ENCODE results near the gene RPN1. TPM values are rescaled to one million over a fixed set of nuclear protein-coding genes. Genes with fewer than 3 reads are reported as not detected.
"Not testable (repeated sequence)": the region's sequence is repeated elsewhere in the genome, so short reads cannot be mapped to it uniquely, and the experiment has no call there.

RPN1 gene
- total RNA-seq, 1 donor from 2014 or later: 207 TPM

DNA sequence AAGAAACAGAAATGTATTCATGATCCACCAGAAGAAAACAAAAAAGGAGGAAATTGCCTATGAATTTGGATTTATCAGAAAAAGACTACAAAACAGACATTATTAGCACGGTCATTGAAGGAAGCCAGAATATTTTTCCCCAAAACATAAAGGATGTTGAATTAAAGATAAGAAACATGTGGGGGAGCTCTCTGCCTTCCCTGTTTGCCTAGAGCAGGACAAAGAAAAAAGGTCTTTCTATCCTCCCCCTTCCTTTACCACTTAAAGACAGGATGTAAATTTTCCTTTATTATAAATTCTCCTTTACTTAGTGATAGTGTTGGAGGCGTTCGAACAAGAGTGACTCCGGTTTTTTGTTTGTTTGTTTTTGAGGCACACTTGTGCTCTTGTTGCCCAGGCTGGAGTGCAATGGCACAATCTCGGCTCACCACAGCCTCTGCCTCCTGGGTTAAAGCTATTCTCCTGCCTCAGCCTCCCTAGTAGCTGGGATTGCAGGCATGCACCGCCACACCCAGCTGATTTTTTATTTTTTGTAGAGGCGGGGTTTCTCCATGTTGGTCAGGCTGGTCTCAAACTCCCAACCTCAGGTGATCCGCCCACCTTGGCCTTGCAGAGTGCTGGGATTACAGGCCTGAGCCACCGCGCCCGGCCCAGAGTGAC is 14.9 kb upstream of the RPN1 start:
- DNase-seq (ENCODE audit: extremely low spot score, unreplicated experiment): no peak
- Mint-ChIP-seq H3K9me3 (ENCODE audit: unreplicated experiment) (no peaks in the 10 kb centered on the region), H3K4me1 (ENCODE audit: unreplicated experiment) (no peaks in the 10 kb centered on the region), H3K36me3 (ENCODE audit: unreplicated experiment) (no peaks in the 10 kb centered on the region), H3K27me3 (ENCODE audit: unreplicated experiment) (peaks cover 18% of the 10 kb centered on the region), H3K4me3 (ENCODE audit: unreplicated experiment) (no peak overlapping the region), H3K27ac (ENCODE audit: unreplicated experiment) (no peak overlapping the region)
- TF ChIP-seq, protein P1, sequence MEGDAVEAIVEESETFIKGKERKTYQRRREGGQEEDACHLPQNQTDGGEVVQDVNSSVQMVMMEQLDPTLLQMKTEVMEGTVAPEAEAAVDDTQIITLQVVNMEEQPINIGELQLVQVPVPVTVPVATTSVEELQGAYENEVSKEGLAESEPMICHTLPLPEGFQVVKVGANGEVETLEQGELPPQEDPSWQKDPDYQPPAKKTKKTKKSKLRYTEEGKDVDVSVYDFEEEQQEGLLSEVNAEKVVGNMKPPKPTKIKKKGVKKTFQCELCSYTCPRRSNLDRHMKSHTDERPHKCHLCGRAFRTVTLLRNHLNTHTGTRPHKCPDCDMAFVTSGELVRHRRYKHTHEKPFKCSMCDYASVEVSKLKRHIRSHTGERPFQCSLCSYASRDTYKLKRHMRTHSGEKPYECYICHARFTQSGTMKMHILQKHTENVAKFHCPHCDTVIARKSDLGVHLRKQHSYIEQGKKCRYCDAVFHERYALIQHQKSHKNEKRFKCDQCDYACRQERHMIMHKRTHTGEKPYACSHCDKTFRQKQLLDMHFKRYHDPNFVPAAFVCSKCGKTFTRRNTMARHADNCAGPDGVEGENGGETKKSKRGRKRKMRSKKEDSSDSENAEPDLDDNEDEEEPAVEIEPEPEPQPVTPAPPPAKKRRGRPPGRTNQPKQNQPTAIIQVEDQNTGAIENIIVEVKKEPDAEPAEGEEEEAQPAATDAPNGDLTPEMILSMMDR (IDR thresholded peaks at IDR 0.05): no peak

- no peaks in the 10 kb centered on the region for H3K36me3 Mint-ChIP-seq (ENCODE audit: unreplicated experiment)
- DNase-seq (ENCODE audit: extremely low spot score, unreplicated experiment): no peak
Measured at GRCh38 chr3:128663151-128663550, 12.5 kb upstream of the RPN1 start.

DNA sequence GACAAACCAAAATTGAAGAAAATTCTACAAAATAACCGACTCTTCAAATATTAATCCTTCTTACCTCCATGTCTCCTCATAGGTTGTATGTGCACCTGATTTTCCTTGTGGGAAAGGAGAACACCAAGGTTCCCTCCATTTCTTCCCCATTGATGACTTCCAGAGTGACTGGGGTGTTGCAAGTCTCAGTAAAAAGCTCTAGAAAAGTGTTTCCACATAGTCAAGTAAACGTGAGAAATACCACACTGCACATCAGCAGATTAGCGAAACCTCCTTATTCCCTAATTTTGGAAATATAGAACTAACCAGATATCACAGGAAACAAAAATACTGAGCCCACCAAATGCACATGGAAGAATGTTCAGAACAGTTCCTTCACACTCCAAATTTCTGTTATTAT is 4.9 kb upstream of the RPN1 start:
- H3K4me1 Mint-ChIP-seq (ENCODE audit: unreplicated experiment): no peaks in the 10 kb centered on the region
- DNase-seq (ENCODE audit: extremely low spot score, unreplicated experiment): no peak
- no peaks in the 10 kb centered on the region for H3K27me3 Mint-ChIP-seq (ENCODE audit: unreplicated experiment)
- H3K36me3 Mint-ChIP-seq (ENCODE audit: unreplicated experiment): no peaks in the 10 kb centered on the region
- TF ChIP-seq, protein P1 (IDR thresholded peaks at IDR 0.05): no peak
- no peaks in the 10 kb centered on the region for H3K9me3 Mint-ChIP-seq (ENCODE audit: unreplicated experiment)
- no peak overlapping the region for H3K27ac Mint-ChIP-seq (ENCODE audit: unreplicated experiment)
- H3K4me3 Mint-ChIP-seq (ENCODE audit: unreplicated experiment): no peak overlapping the region

More at GRCh38 chr3:128663151-128663550, 12.5 kb upstream of the RPN1 start:
- H3K27me3 Mint-ChIP-seq (ENCODE audit: unreplicated experiment): peaks cover 17% of the 10 kb centered on the region
- H3K4me1 Mint-ChIP-seq (ENCODE audit: unreplicated experiment): no peaks in the 10 kb centered on the region
- no peak overlapping the region for H3K4me3 Mint-ChIP-seq (ENCODE audit: unreplicated experiment)
- H3K27ac Mint-ChIP-seq (ENCODE audit: unreplicated experiment): no peak overlapping the region
- TF ChIP-seq, protein P1 (IDR thresholded peaks at IDR 0.05): no peak
- no peaks in the 10 kb centered on the region for H3K9me3 Mint-ChIP-seq (ENCODE audit: unreplicated experiment)

DNA sequence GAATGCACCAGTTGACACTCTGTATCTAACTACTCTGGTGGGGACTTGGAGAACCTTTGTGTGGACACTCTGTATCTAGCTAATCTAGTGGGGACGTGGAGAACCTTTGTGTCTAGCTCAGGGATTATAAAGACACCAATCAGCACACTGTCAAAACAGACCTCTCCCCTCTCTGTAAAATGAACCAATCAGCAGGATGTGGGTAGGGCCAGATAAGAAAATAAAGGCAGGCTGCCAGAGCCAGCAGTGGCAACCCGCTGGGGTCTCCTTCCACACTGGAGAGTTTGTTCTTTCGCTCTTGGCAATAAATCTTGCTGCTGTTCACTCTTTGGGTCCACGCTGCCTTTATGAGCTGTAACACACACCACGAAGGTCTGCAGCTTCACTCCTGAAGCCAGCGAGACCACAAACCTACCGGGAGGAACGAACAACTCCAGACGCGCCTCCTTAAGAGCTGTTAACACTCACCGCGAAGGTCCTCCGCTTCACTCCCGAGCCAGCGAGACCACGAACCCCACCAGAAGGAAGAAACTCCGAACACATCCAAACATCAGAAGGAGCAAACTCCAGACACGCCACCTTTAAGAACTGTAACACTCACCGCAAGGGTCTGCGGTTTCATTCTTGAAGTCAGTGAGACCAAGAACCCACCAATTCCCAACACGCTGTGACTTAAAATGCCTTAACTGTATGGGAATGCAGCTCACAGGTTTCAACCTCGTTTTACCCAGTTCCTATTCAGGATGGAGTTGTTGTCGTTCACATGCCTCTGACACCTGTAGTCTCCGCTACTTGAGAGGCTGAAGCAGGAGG is 3.6 kb upstream of the RPN1 start:
- H3K9me3 Mint-ChIP-seq (ENCODE audit: unreplicated experiment); DNase-seq (ENCODE audit: extremely low spot score, unreplicated experiment); H3K27ac Mint-ChIP-seq (ENCODE audit: unreplicated experiment); H3K36me3 Mint-ChIP-seq (ENCODE audit: unreplicated experiment); H3K27me3 Mint-ChIP-seq (ENCODE audit: unreplicated experiment); H3K4me1 Mint-ChIP-seq (ENCODE audit: unreplicated experiment); H3K4me3 Mint-ChIP-seq (ENCODE audit: unreplicated experiment): not testable (repeated sequence)

DNA sequence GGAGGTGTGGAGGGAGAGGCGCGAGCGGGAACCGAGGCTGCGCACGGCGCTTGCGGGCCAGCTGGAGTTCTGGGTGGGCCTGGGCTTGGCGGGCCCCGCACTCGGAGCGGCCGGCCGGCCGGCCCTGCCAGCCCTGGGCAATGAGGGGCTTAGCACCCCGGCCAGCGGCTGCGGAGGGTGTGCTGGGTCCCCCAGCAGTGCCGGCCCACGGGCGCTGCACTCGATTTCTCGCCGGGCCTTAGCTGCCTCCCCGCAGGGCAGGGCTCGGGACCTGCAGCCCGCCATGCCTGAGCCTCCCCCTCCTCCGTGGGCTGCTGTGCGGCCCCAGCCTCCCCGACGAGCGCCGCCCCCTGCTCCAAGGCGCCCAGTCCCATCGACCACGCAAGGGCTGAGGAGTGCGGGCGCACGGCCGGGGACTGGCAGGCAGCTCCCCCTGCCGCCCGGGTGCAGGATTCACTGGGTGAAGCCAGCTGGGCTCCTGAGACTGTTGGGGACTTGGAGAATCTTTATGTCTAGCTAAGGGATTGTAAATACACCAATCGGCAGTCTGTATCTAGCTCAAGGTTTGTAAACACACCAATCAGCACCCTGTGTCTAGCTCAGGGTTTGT is 2.9 kb upstream of the RPN1 start:
- not testable (repeated sequence) for H3K9me3 Mint-ChIP-seq (ENCODE audit: unreplicated experiment); H3K4me3 Mint-ChIP-seq (ENCODE audit: unreplicated experiment); H3K27me3 Mint-ChIP-seq (ENCODE audit: unreplicated experiment); H3K27ac Mint-ChIP-seq (ENCODE audit: unreplicated experiment); H3K36me3 Mint-ChIP-seq (ENCODE audit: unreplicated experiment); DNase-seq (ENCODE audit: extremely low spot score, unreplicated experiment)
- peaks cover 11% of the 10 kb centered on the region for H3K4me1 Mint-ChIP-seq (ENCODE audit: unreplicated experiment)

Measured in osteocyte (in vitro differentiated cells).